Measurements from ENCODE around the gene TFF2. TPM values are rescaled to one million over a fixed set of nuclear protein-coding genes. Genes with fewer than 3 reads are reported as not detected.

Gene TFF2
- not detected in 2 replicates for total RNA-seq (2014; rRNA removed; shearing (Covaris generic))

GRCh38 chr21:42350927-42351426 is at the start of gene TFF2:
Gene TFF2 (minus strand): TSS chr21:42350994. CDS start chr21:42350957, 37 bp downstream.
- DNase-seq (ENCODE audit: low spot score): peak; percentile 46

- peak; percentile 53 for DNase-seq (ENCODE audit: low spot score)
Measured at GRCh38 chr21:42400525-42400924, 49.7 kb upstream of the TFF2 start.

- DNase-seq (ENCODE audit: low spot score): no peak
Measured at GRCh38 chr21:42398436-42399028, 47.7 kb upstream of the TFF2 start.

- DNase-seq (ENCODE audit: low spot score): no peak
Measured at GRCh38 chr21:42397746-42398394, 47.1 kb upstream of the TFF2 start.

GRCh38 chr21:42396799-42397745 is 46.3 kb upstream of the TFF2 start:
- no peak for DNase-seq (ENCODE audit: low spot score)

GRCh38 chr21:42395905-42396651 is 45.3 kb upstream of the TFF2 start, which contains the start of gene TMPRSS3:
Gene TMPRSS3 (minus strand): TSS chr21:42396052. CDS start chr21:42395417, 635 bp downstream.
- peak; percentile 26 for DNase-seq (ENCODE audit: low spot score)

- no peak for DNase-seq (ENCODE audit: low spot score)
Measured at GRCh38 chr21:42395302-42395701, 44.5 kb upstream of the TFF2 start.

- no peak for DNase-seq (ENCODE audit: low spot score)
Measured at GRCh38 chr21:42393443-42393950, 42.7 kb upstream of the TFF2 start.

- no peak for DNase-seq (ENCODE audit: low spot score)
Measured at GRCh38 chr21:42392731-42393442, 42.1 kb upstream of the TFF2 start.

- DNase-seq (ENCODE audit: low spot score): no peak
Measured at GRCh38 chr21:42391297-42391696, 40.5 kb upstream of the TFF2 start.

- DNase-seq (ENCODE audit: low spot score): no peak
Measured at GRCh38 chr21:42390696-42391095, 39.9 kb upstream of the TFF2 start.

- DNase-seq (ENCODE audit: low spot score): no peak
Measured at GRCh38 chr21:42390193-42390592, 39.4 kb upstream of the TFF2 start.

GRCh38 chr21:42389449-42389835 is 38.6 kb upstream of the TFF2 start:
- DNase-seq (ENCODE audit: low spot score): no peak

- no peak for DNase-seq (ENCODE audit: low spot score)
Measured at GRCh38 chr21:42388740-42389448, 38.1 kb upstream of the TFF2 start.

GRCh38 chr21:42387843-42388340 is 37.1 kb upstream of the TFF2 start:
- no peak for DNase-seq (ENCODE audit: low spot score)

GRCh38 chr21:42387164-42387563 is 36.4 kb upstream of the TFF2 start:
- DNase-seq (ENCODE audit: low spot score): no peak

GRCh38 chr21:42386034-42386591 is 35.3 kb upstream of the TFF2 start:
- DNase-seq (ENCODE audit: low spot score): no peak

- DNase-seq (ENCODE audit: low spot score): no peak
Measured at GRCh38 chr21:42385619-42386018, 34.8 kb upstream of the TFF2 start.

- DNase-seq (ENCODE audit: low spot score): no peak
Measured at GRCh38 chr21:42384989-42385388, 34.2 kb upstream of the TFF2 start.
